ENCODE measurements around the gene PRB2. TPM values are rescaled to one million over a fixed set of nuclear protein-coding genes. Genes with fewer than 3 reads are reported as not detected.

PRB2 gene
- total RNA-seq = not detected in 2 replicates

DNA sequence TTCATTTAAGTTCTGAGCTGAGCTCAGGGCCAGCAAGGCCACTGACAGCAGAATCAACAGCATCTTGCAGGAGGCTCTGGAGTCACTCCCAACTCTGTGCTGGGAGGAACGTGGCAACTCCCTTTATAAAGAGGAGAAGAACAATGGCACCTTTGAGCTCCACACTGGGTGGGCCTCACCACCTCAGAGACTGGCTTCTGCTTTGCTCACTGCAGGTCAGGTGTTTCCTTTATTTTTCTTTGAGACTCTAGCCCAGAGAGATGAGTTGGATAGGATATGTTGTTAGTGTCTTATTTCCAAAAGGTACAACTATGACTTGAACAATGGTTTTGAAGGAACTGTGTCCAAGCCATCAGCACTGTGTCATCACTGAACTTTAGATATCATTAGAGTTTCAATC is at the start of gene PRB2:
TSS of gene PRB2 (minus strand) at position 101 of the 400 bp plus-strand sequence. CDS start at position 63, 38 bp downstream.

Other genes starting within 250 kb of the PRB2 start
- gene SMIM10L1, start 224.4 kb downstream of the PRB2 start, total RNA-seq = 6.4 and 6.7 TPM in 2 replicates
- gene TAS2R42, start 208.6 kb downstream of the PRB2 start, total RNA-seq = not detected in 2 replicates
- gene PRB3, start 125.9 kb downstream of the PRB2 start, total RNA-seq = not detected in 2 replicates
- gene PRB4, start 85.1 kb downstream of the PRB2 start, total RNA-seq = not detected in 2 replicates

All from pericardium fibroblast (primary cell).